OCI-LY3 (cell line): ENCODE results near the gene TVP23A.

Source experiments
- EZH2phosphoT487 ChIP-seq: fragments of 200-600 bp; shearing (Covaris generic); IDR thresholded peaks from 2 replicates; pipeline ENCODE4 v1.6.1; 2018; ENCODE audit warnings: antibody characterized with exemption, mixed run types, low read depth
- TF ChIP-seq, protein P1 (sequence below): fragments of 200-600, 300-600 bp; sonication (generic); IDR thresholded peaks from 2 replicates; pipeline ENCODE4 v1.5.1; 2014; ENCODE audit warnings: antibody characterized with exemption, low read length, low read depth

GRCh38 chr16:10849736-10850477 is 31.3 kb upstream of the TVP23A start:
- TF ChIP-seq, protein P1, sequence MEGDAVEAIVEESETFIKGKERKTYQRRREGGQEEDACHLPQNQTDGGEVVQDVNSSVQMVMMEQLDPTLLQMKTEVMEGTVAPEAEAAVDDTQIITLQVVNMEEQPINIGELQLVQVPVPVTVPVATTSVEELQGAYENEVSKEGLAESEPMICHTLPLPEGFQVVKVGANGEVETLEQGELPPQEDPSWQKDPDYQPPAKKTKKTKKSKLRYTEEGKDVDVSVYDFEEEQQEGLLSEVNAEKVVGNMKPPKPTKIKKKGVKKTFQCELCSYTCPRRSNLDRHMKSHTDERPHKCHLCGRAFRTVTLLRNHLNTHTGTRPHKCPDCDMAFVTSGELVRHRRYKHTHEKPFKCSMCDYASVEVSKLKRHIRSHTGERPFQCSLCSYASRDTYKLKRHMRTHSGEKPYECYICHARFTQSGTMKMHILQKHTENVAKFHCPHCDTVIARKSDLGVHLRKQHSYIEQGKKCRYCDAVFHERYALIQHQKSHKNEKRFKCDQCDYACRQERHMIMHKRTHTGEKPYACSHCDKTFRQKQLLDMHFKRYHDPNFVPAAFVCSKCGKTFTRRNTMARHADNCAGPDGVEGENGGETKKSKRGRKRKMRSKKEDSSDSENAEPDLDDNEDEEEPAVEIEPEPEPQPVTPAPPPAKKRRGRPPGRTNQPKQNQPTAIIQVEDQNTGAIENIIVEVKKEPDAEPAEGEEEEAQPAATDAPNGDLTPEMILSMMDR: no peak
- no peak for TF ChIP-seq EZH2phosphoT487
